PC-9 (cell line): ENCODE data around the gene SMPD4. TPM values are rescaled to one million over a fixed set of nuclear protein-coding genes. Genes with fewer than 3 reads are reported as not detected.
A peak's percentile ranks its signal among the peaks of the same experiment; 100 is the strongest.
"Not testable (repeated sequence)": the region's sequence is repeated elsewhere in the genome, so short reads cannot be mapped to it uniquely, and the experiment has no call there.

ENCODE experiments used
- BruUV-seq: library from RNA; stranded (reverse); fragments of 400-500 nt; replicated peaks from 2 replicates; lab custom pipeline; 2021; lab: Mats Ljungman, UMichigan
- CTCF ChIA-PET: fragments of 300-600 bp; sonication (Branson Sonifier 250); formaldehyde crosslinking; loops from one replicate; lab custom pipeline; 2022; ENCODE audit warnings: antibody characterized with exemption; lab: Charles Lee
- POLR2A ChIA-PET: fragments of 300-600 bp; sonication (Branson Sonifier 250); formaldehyde crosslinking; loops from one replicate; lab custom pipeline; 2022; ENCODE audit warnings: antibody characterized with exemption; ENCODE audit not compliant: unreplicated experiment; lab: Charles Lee
- DNase-seq, 2 experiments: peaks; one replicate each; pipeline versions ENCODE4 v3.0.0 to v3.0.0-alpha.2; 2015 to 2022; ENCODE audit warnings: mixed read lengths in 1 of 2
- H2AFZ ChIP-seq: fragments of 200-600 bp; sonication (generic); 2 replicates; pipeline ENCODE4 v1.8.1; 2017; ENCODE audit warnings: antibody characterized with exemption
- H3F3A ChIP-seq: fragments of 200-600 bp; sonication (generic); 2 replicates; pipeline ENCODE4 v1.8.1; 2017; ENCODE audit warnings: antibody characterized with exemption, mild to moderate bottlenecking, low read depth; ENCODE audit not compliant: insufficient read depth
- H3K27ac ChIP-seq: fragments of 200-600 bp; sonication (generic); 2 replicates; pipeline ENCODE4 v1.6.1; 2016; ENCODE audit warnings: mixed run types
- H3K27me3 ChIP-seq: fragments of 200-600 bp; sonication (generic); 2 replicates; pipeline ENCODE4 v1.6.1; 2016; ENCODE audit warnings: low read depth, mixed run types; ENCODE audit not compliant: insufficient read depth
- H3K36me3 ChIP-seq: fragments of 200-600 bp; sonication (generic); 2 replicates; pipeline ENCODE4 v1.6.1; 2016; ENCODE audit warnings: low read depth, mixed run types
- H3K4me1 ChIP-seq: fragments of 200-600 bp; sonication (generic); replicated peaks from 2 replicates; pipeline ENCODE4 v1.6.1; 2016; ENCODE audit warnings: mixed run types; ENCODE audit not compliant: insufficient read depth
- H3K4me2 ChIP-seq: fragments of 200-600 bp; sonication (generic); 2 replicates; pipeline ENCODE4 v1.6.1; 2017; ENCODE audit warnings: mixed run types
- H3K4me3 ChIP-seq: fragments of 200-600 bp; sonication (generic); 2 replicates; pipeline ENCODE4 v1.6.1; 2016; ENCODE audit warnings: mixed run types
- H3K79me2 ChIP-seq: fragments of 200-600 bp; sonication (generic); 2 replicates; pipeline ENCODE4 v1.6.1; 2017; ENCODE audit warnings: low read depth, mixed run types
- H3K9me2 ChIP-seq: fragments of 200-600 bp; sonication (generic); 2 replicates; pipeline ENCODE4 v1.8.1; 2017; ENCODE audit warnings: mild to moderate bottlenecking; ENCODE audit not compliant: insufficient read depth
- H3K9me3 ChIP-seq: fragments of 200-600 bp; sonication (generic); 2 replicates; pipeline ENCODE4 v1.8.1; 2016; ENCODE audit warnings: low read depth; ENCODE audit not compliant: insufficient read depth
- H4K20me1 ChIP-seq: fragments of 200-600 bp; sonication (generic); 2 replicates; pipeline ENCODE4 v1.8.1; 2017; ENCODE audit not compliant: insufficient read depth
- CTCF ChIP-seq: fragments of 200-600 bp; sonication (generic); conservative IDR thresholded peaks from 2 replicates; pipeline ENCODE4 v1.6.1; 2017; ENCODE audit warnings: mixed run types, antibody characterized with exemption, mild to moderate bottlenecking, moderate library complexity
- EZH2 ChIP-seq: fragments of 200-600 bp; sonication (generic); IDR thresholded peaks from 2 replicates; pipeline ENCODE4 v1.8.0; 2017; ENCODE audit warnings: antibody characterized with exemption, low read depth
- intact Hi-C: fragments of 100-400 bp; cut with micrococcal nuclease; formaldehyde crosslinking; loops from one replicate; pipeline ENCODE4 v1.10.0; 2022; ENCODE audit not compliant: unreplicated experiment
- total RNA-seq: library from RNA; stranded (reverse); gene quantifications from 2 replicates; pipeline ENCODE4 v1.2.3, GENCODE V29; 2021

The SMPD4 gene
- total RNA-seq, 1 experiment from 2014 or later = 77.9 TPM

GRCh38 chr2:130153721-130154422 lies 27.5 kb downstream of the SMPD4 start:
- H3K9me2 ChIP-seq, POLR2A ChIA-PET: not testable (repeated sequence)

GRCh38 chr2:130152816-130153595 lies 28.4 kb downstream of the SMPD4 start:
- Histone ChIP-seq H3K4me3 (no peak overlapping the region), H3K27me3 (no peaks in the 10 kb centered on the region), H3K36me3 (no peaks in the 10 kb centered on the region), H3F3A (no peaks in the 10 kb centered on the region), H3K4me2 (no peak overlapping the region), H3K79me2 (no peaks in the 10 kb centered on the region), H4K20me1 (no peaks in the 10 kb centered on the region), H2AFZ (no peak overlapping the region), H3K9me3 (no peaks in the 10 kb centered on the region), H3K27ac (no peak overlapping the region), H3K9me2 (no peaks in the 10 kb centered on the region), H3K4me1 (no peaks in the 10 kb centered on the region)
- no peak for TF ChIP-seq CTCF
- no peak for TF ChIP-seq EZH2
- ChIA-PET CTCF (no interaction called here), POLR2A (no interaction called here)
- intact Hi-C loops = no loop called here
- no TSS peak for BruUV-seq
- no peak for DNase-seq

More at GRCh38 chr2:130153721-130154422, 27.5 kb downstream of the SMPD4 start:
- DNase-seq, H3K27ac ChIP-seq, CTCF ChIA-PET, H3K79me2 ChIP-seq, H3F3A ChIP-seq, H4K20me1 ChIP-seq, BruUV-seq, H3K4me2 ChIP-seq, H3K36me3 ChIP-seq, H3K9me3 ChIP-seq, H3K4me1 ChIP-seq, H3K27me3 ChIP-seq, H3K4me3 ChIP-seq, H2AFZ ChIP-seq, intact Hi-C loops: not testable (repeated sequence)

GRCh38 chr2:130152136-130152815 lies 29.1 kb downstream of the SMPD4 start:
- H3K27ac ChIP-seq, H3K36me3 ChIP-seq, H3F3A ChIP-seq, CTCF ChIA-PET, H3K4me2 ChIP-seq, intact Hi-C loops, H4K20me1 ChIP-seq, H3K9me2 ChIP-seq, H3K9me3 ChIP-seq, H3K4me3 ChIP-seq, H3K79me2 ChIP-seq, H3K27me3 ChIP-seq, POLR2A ChIA-PET, H3K4me1 ChIP-seq, DNase-seq, H2AFZ ChIP-seq: not testable (repeated sequence)
- TSS peak; percentile 9 for BruUV-seq

GRCh38 chr2:130151145-130151512 lies 30.3 kb downstream of the SMPD4 start:
- H3F3A ChIP-seq, H3K27ac ChIP-seq, H3K79me2 ChIP-seq, POLR2A ChIA-PET, H2AFZ ChIP-seq, H3K4me1 ChIP-seq, H4K20me1 ChIP-seq, CTCF ChIA-PET, H3K36me3 ChIP-seq, H3K4me2 ChIP-seq, H3K27me3 ChIP-seq, BruUV-seq, H3K9me3 ChIP-seq, H3K9me2 ChIP-seq, intact Hi-C loops, H3K4me3 ChIP-seq, DNase-seq: not testable (repeated sequence)
